ENCODE results near the gene CELF1. TPM values are rescaled to one million over a fixed set of nuclear protein-coding genes. Genes with fewer than 3 reads are reported as not detected.

The CELF1 gene
- total and polyA plus RNA-seq, 9 of the 15 experiments (the other 6 are each of a cell fraction or from before 2014, with no cell fraction given): 11.3 to 142 (median 77.4) TPM

GRCh38 chr11:47461876-47462275 is 91.1 kb downstream of the CELF1 start (continued):
- TF ChIP-seq THAP12 (CRISPR knock-in tag; IDR thresholded peaks at IDR 0.05) (no peak), BDP1 (IDR thresholded peaks at IDR 0.05; ENCODE audit: insufficient read depth, insufficient read length) (no peak)

- H4K20me1 ChIP-seq (replicated peaks; ENCODE audit: control insufficient read depth, insufficient read depth, low read length): no peaks in the 10 kb centered on the region
- in situ Hi-C loops (cut with MboI) (no loop called here), intact Hi-C loops (cut with micrococcal nuclease) (no loop called here)
- H3K27me3 ChIP-seq (ENCODE audit: control insufficient read depth in 2 of 2, insufficient read depth in 2 of 2, low read length in 2 of 2): no peaks in the 10 kb centered on the region; a peak in 1 of 5 replicates
- H3K4me2 ChIP-seq (ENCODE audit: insufficient read depth, low read length): no peak overlapping the region
- H3K4me1 ChIP-seq (replicated peaks in 1 of 2; ENCODE audit: control insufficient read depth in 2 of 2, insufficient read depth in 2 of 2, low read length in 2 of 2): no peaks in the 10 kb centered on the region; a peak in 1 of 5 replicates
- 83% methylated on average over 2 of the region's 2 CpGs for WGBS (ENCODE audit: insufficient coverage, low coverage, missing lambda C conversion rate)
- no peaks in the 10 kb centered on the region for H3K9me3 ChIP-seq (replicated peaks; ENCODE audit: control insufficient read depth, insufficient read depth, low read depth, low read length)
- no peaks in the 10 kb centered on the region for H3K9me1 ChIP-seq (ENCODE audit: control insufficient read depth, insufficient read depth, low read length)
- TSS peak; percentile 16 for BruUV-seq (replicated peaks)
- CTCF ChIA-PET (ENCODE audit: low intra/inter-chr PET ratio): no interaction called here
- FAIRE-seq (no peak), DNase-seq (ENCODE audit: extremely low read depth in 1 of 4, low spot score in 3 of 4) (no peak), ATAC-seq (no peak)
- no peak overlapping the region for H2AFZ ChIP-seq (ENCODE audit: low read depth, low read length)
- no peaks in the 10 kb centered on the region for H3K79me2 ChIP-seq (ENCODE audit: control insufficient read depth, insufficient read depth, low read length)
- no peak overlapping the region; the same call in 2 of the 3 replicates for H3K27ac ChIP-seq (ENCODE audit: extremely low read depth, low read depth, low read length)
- POLR2A ChIA-PET: interaction anchor here (0.9 kb wide), 1 partner anchor 12 kb away, joined by 3 read pairs; the partner anchor contains the start of gene RAPSN
- H3K4me3 ChIP-seq: no peak overlapping the region
- peaks cover 31% of the 10 kb centered on the region for H3K36me3 ChIP-seq (ENCODE audit: control insufficient read depth, insufficient read depth, low read length)
- TF ChIP-seq RNF2 (IDR thresholded peaks at IDR 0.05) (no peak), ZNF644 (tag; IDR thresholded peaks at IDR 0.05; ENCODE audit: low read depth) (no peak), POLR2AphosphoS2 (IDR thresholded peaks at IDR 0.05; ENCODE audit: low read length) (peak; percentile 42; the same call in 1 of the 2 replicates)
- peak overlapping the region in 1 of 2 experiments; percentile 60; a peak in 1 of 4 replicates for H3K9ac ChIP-seq (ENCODE audit: insufficient read depth in 1 of 2, low read depth in 2 of 2, low read length in 2 of 2)
Observed at GRCh38 chr11:47460571-47461235, 92.2 kb downstream of the CELF1 start.
